Right lobe of liver (tissue), 4 donors: ENCODE data around the gene AADAT.

ENCODE experiments used
- POLR2A ChIP-seq: fragments of 450-650 bp; IDR thresholded peaks from one replicate; pipeline ENCODE4 v1.6.1; 2017; ENCODE audit warnings: antibody characterized with exemption, mild to moderate bottlenecking
- TF ChIP-seq, protein P1 (sequence below), 4 donors: fragments of 200-600 bp in 3 of 4; fragments of 450-650 bp in 1 of 4; IDR thresholded peaks; one replicate each; pipeline versions ENCODE4 v1.5.1 to v1.8.0; 2016 to 2022; ENCODE audit warnings: antibody characterized with exemption in 4 of 4, mild to moderate bottlenecking in 2 of 4
- donor health status: DM: no; HTN: no; CAD: no.
- donor health status: DM: no; HTN: no; CAD: no.
- donor health status: DM: no; HTN: yes; CAD: no.

DNA sequence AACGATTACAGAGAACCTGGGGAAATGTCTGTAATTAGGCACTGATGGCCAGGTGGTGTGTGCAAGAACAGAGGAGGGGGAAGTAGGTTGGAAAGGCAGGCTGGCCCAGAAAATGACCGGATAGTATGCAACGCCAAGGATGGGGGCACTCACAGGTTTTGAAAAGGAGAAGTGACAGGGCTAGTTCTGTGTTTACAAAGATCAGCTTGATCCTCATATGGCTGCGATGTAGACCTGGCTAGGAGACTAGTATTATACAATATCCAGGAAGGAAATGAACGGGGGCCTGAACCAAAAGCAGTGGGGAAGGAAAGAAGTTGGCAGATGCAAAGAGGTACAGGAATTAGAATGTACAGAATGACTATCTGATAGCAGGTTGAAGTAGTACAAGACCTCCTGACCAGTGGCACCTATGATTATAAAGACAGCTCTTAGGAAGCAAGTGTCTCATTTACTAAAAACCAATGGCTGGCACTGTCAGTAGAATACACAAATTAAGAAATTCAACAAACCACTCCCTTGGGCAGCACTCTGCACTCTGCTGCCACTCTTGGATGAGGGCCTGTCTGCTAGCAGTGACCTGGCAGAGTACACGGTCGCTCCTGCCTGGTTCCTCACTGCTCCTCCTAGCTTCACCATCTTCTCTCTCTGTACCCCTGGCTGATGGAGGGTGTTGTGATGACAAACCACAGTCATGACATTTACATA is 77.7 kb downstream of the AADAT start:
- TF ChIP-seq, protein P1, sequence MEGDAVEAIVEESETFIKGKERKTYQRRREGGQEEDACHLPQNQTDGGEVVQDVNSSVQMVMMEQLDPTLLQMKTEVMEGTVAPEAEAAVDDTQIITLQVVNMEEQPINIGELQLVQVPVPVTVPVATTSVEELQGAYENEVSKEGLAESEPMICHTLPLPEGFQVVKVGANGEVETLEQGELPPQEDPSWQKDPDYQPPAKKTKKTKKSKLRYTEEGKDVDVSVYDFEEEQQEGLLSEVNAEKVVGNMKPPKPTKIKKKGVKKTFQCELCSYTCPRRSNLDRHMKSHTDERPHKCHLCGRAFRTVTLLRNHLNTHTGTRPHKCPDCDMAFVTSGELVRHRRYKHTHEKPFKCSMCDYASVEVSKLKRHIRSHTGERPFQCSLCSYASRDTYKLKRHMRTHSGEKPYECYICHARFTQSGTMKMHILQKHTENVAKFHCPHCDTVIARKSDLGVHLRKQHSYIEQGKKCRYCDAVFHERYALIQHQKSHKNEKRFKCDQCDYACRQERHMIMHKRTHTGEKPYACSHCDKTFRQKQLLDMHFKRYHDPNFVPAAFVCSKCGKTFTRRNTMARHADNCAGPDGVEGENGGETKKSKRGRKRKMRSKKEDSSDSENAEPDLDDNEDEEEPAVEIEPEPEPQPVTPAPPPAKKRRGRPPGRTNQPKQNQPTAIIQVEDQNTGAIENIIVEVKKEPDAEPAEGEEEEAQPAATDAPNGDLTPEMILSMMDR (IDR thresholded peaks at IDR 0.05), result peak in 1 of 4 donors; percentile 10
- TF ChIP-seq POLR2A, result no peak
